AG09319 (cell line): ENCODE results near the gene IGLL5.

Source experiments
- DNase-seq: peaks from one replicate; pipeline ENCODE4 v3.0.0-alpha.2; 2010; ENCODE audit warnings: low read depth; ENCODE audit errors: extremely low read depth
- CTCF ChIP-seq: IDR thresholded peaks from 2 replicates; pipeline ENCODE4 v1.5.1; 2011; ENCODE audit warnings: low read depth, mild to moderate bottlenecking, inconsistent platforms, low read length, moderate library complexity

Gene IGLL5

GRCh38 chr22:22927196-22927887 lies 39.7 kb downstream of the IGLL5 start:
- no peak for TF ChIP-seq CTCF
- no peak for DNase-seq

- no peak for TF ChIP-seq CTCF
- no peak for DNase-seq
Measured at GRCh38 chr22:22927888-22928665, 40.5 kb downstream of the IGLL5 start.

GRCh38 chr22:22928666-22929380 lies 41.2 kb downstream of the IGLL5 start:
- DNase-seq = no peak
- TF ChIP-seq CTCF = no peak

GRCh38 chr22:22929381-22930221 lies 42.0 kb downstream of the IGLL5 start:
- no peak for TF ChIP-seq CTCF
- no peak for DNase-seq

GRCh38 chr22:22930222-22930497 lies 42.5 kb downstream of the IGLL5 start:
- no peak for TF ChIP-seq CTCF
- DNase-seq = no peak

GRCh38 chr22:22930571-22931556 lies 43.2 kb downstream of the IGLL5 start:
- DNase-seq = no peak
- TF ChIP-seq CTCF = no peak
